NK-92 treated with Interleukin-12 subunit alpha and Interleukin-12 subunit beta, amount 100 ng/mL, for 24 hours (cell line): Measurements from ENCODE around the gene MUC4.
"Not testable (repeated sequence)": the region's sequence is repeated elsewhere in the genome, so short reads cannot be mapped to it uniquely, and the experiment has no call there.

Experiments used
- DNase-seq: peaks from one replicate; lab custom pipeline; 2025; lab: John Stamatoyannopoulos, UW

MUC4 gene

GRCh38 chr3:195838714-195839113, 27.0 kb upstream of the MUC4 start:
- no peak for DNase-seq

GRCh38 chr3:195836476-195837135, 24.9 kb upstream of the MUC4 start:
- no peak for DNase-seq

GRCh38 chr3:195835791-195836190, 24.1 kb upstream of the MUC4 start:
- DNase-seq, result no peak

- no peak for DNase-seq
These were observed 23.2 kb upstream of the MUC4 start for GRCh38 chr3:195834675-195835583.

- no peak for DNase-seq
These were observed 18.1 kb upstream of the MUC4 start for GRCh38 chr3:195829897-195830254.

GRCh38 chr3:195828762-195829161, 17.0 kb upstream of the MUC4 start:
- no peak for DNase-seq

- DNase-seq, result no peak
These were observed 14.4 kb upstream of the MUC4 start for GRCh38 chr3:195825857-195826804.

GRCh38 chr3:195825191-195825588, 13.5 kb upstream of the MUC4 start:
- DNase-seq, result no peak

- DNase-seq, result not testable (repeated sequence)
These were observed 12.9 kb upstream of the MUC4 start for GRCh38 chr3:195824425-195825190.

GRCh38 chr3:195823999-195824398, 12.3 kb upstream of the MUC4 start:
- DNase-seq, result no peak

GRCh38 chr3:195823280-195823679, 11.6 kb upstream of the MUC4 start:
- DNase-seq, result no peak

- DNase-seq, result no peak
These were observed 10.5 kb upstream of the MUC4 start for GRCh38 chr3:195822131-195822696.

GRCh38 chr3:195821403-195822130, 9.8 kb upstream of the MUC4 start:
- no peak for DNase-seq

- no peak for DNase-seq
These were observed 9.2 kb upstream of the MUC4 start for GRCh38 chr3:195820901-195821300.

- DNase-seq, result no peak
These were observed 8.5 kb upstream of the MUC4 start for GRCh38 chr3:195820186-195820585.

- DNase-seq, result no peak
These were observed 6.6 kb upstream of the MUC4 start for GRCh38 chr3:195818301-195818700.

GRCh38 chr3:195817578-195818135, 5.9 kb upstream of the MUC4 start:
- no peak for DNase-seq

GRCh38 chr3:195816276-195816913, 4.7 kb upstream of the MUC4 start:
- DNase-seq, result not testable (repeated sequence)

- DNase-seq, result no peak
These were observed 3.5 kb upstream of the MUC4 start for GRCh38 chr3:195815169-195815771.
